CD1c-positive myeloid dendritic cell (primary cell): ENCODE data around the gene ADAMTS17.
A peak's percentile ranks its signal among the peaks of the same experiment; 100 is the strongest.
"Not testable (repeated sequence)": the region's sequence is repeated elsewhere in the genome, so short reads cannot be mapped to it uniquely, and the experiment has no call there.

ENCODE experiments used
- DNase-seq: peaks from one replicate; pipeline ENCODE4 v3.0.0-alpha.2; 2016; ENCODE audit errors: extremely low spot score

Gene ADAMTS17

DNA sequence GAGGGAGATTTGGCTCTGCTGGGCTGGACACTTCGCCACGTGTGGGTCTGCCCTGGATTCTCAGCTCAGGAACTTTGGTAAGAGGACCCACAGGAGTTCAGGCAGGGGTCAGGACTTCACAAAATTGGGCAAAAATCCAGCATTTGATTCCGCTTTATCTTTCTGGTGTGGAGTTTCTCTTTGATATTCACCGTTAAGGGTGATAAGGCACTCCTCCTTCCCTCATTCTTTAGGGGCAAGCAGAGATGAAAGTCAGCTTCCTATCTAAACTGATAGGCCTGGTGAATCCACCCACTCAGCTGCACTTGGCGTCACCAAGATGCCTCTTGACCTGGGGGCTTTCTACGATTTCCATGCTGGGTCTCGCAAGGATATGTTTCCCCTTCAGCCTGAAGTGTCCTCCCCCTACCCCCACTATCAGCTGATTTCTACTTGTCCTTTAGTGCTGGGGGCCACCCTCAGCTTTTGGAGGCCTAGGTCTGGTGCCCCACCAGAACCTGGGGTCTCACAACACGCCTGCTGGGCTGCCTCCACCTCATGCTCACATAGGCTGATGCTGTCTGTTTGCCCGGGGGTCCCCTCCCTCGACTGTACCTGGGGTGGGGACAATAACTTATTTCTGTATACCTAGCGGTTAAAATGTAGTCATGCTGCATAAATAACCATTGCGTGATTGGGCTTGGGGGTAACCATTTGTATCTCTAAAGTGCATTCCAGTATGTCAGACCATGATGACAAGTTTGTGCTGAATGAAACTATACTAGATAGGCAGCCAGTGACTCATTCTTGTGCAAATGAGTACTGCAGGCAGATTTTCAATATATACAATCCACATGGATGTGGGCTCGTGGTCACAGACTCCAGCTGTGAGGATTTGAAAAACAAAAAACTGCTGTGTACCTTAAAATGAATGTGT lies 248.3 kb downstream of the ADAMTS17 start:
- no peak for DNase-seq

DNA sequence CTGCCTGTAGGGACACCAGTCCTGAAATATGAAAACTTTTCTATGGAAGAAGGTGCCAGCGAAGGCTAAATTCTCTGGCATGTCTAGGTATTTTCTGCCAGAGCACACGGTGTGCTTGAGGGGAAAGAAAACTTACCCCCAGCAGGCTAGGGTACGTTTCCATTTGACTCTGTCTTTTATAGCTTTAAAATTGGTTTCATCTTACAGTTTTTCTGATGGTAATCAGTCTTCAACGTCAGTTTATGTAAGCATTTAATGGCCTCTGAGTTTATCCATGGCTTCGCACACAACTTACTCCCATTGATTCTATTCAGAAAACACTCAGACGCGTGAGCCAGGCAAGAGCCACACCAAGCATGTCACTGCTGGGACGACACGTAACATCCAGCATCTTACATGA lies 249.7 kb downstream of the ADAMTS17 start:
- DNase-seq, result no peak

DNA sequence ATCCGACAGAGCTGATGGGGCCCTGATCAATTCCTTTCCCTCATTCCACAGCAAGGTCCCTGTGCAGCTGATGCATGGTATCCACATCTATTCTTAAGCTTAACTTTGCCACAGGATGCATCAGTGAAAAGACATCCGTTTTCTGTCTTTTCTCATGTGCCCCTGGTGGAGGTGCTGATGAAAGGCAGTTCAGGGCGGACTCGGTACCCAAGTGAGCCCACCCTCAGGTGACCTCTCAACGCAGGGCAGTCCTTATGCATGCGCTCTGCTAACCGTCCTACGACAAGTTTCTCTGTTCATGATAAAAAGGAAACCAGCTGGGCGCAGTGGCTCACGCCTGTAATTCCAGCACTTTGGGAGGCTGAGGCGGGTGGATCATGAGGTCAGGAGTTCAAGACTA lies 251.4 kb downstream of the ADAMTS17 start:
- no peak for DNase-seq

- not testable (repeated sequence) for DNase-seq
These were observed 257.5 kb downstream of the ADAMTS17 start for GRCh38 chr15:100084042-100084821.

DNA sequence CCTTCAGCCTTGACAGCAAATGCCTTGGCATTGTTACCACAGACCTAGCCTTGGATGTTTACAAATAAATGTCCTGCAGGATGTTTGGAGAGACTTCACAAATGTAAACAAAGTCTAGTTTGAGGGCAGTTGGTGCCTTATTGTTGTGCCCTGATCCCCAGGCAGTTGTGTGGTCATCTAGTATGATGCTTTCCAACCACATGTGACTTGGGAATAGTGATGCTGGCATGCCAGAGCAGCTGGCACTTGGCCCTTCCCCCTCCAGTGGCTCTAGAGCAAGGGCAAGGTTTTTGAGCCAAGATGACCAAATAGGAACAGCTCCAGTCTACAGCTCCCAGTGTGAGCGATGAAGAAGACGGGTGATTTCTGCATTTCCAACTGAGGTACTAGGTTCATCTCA lies 258.2 kb downstream of the ADAMTS17 start:
- no peak for DNase-seq

- DNase-seq, result no peak
These were observed 258.9 kb downstream of the ADAMTS17 start for GRCh38 chr15:100082761-100083402.

GRCh38 chr15:100081454-100081853 lies 260.3 kb downstream of the ADAMTS17 start:
- DNase-seq, result no peak

DNA sequence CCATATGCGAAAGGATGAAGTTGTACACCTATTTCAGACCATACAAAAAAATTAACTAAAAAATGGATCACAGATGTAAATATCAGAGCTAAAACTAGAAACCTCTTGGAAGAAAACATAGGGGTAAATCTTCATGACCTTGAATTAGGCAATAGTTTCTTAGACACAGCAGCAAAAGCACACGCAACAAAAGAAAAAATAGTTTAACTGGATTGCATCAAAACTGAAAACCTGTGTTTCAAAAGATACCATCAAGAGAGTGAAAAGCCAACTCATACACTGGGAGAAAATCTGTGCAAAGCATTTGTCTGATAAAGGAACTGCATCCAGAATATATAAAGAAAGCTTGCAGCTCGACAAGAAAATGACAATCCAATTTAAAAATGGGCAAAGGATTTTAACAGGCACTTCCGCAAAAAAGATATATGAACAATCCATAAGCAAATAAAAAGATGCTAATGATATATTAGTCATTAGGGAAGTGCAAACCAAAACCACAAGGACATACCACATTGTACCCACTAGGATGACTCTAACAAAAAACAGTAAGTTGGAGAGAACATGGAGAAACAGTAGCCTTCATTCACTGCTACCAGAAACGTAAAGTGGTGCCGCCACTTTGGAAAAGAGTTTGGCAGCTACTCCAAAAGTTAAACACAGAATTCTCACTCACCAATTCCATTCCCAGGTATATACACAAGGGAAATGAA lies 263.1 kb downstream of the ADAMTS17 start:
- DNase-seq, result peak; percentile 3

GRCh38 chr15:100075229-100075628 lies 266.5 kb downstream of the ADAMTS17 start:
- DNase-seq, result no peak

GRCh38 chr15:100073982-100074381 lies 267.8 kb downstream of the ADAMTS17 start:
- DNase-seq, result no peak

GRCh38 chr15:100066521-100067280 lies 275.1 kb downstream of the ADAMTS17 start:
- DNase-seq, result not testable (repeated sequence)

DNA sequence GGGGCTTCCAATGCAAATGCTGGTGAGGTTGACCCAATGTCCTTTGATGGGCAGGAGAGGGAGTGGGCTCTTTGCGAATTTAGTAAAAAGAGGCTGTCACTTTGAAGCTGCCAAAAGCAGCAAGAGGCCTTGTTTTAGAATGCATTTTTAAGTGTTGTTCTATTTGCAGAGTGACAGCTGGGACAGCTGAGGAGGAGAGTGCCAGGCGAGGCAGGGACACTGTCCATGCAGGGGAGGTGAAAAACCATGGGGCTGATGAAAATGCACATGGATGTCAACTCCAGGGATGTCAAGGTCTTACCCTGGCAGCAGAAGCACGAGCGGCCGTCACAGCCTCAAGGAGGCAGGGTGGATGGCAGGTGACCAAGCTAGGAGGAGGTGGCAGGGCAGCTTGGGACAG lies 279.8 kb downstream of the ADAMTS17 start:
- DNase-seq, result no peak

- no peak for DNase-seq
These were observed 281.4 kb downstream of the ADAMTS17 start for GRCh38 chr15:100060276-100060926.

- no peak for DNase-seq
These were observed 282.3 kb downstream of the ADAMTS17 start for GRCh38 chr15:100059521-100059920.

- no peak for DNase-seq
These were observed 282.7 kb downstream of the ADAMTS17 start for GRCh38 chr15:100059094-100059493.

- DNase-seq, result no peak
These were observed 283.3 kb downstream of the ADAMTS17 start for GRCh38 chr15:100058458-100058857.

DNA sequence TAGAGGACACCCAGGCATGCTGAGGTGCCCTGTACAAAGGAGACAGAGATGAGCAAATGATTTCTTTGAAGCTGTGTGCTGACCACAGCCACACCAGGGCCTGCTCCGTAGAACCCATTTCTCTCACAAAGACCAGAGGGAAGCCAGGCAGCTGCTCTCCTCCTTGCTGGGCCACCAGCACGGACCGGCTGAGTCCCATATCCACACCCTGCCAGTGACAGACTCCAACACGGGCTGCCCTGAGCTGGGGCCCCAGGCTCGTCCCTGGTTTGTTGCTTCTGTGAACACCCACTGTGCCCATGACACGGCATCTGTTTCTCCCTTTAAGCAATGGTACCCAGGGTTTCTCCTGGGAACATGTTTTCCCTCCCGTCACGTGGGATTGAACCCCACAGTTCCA lies 284.5 kb downstream of the ADAMTS17 start:
- DNase-seq, result no peak

DNA sequence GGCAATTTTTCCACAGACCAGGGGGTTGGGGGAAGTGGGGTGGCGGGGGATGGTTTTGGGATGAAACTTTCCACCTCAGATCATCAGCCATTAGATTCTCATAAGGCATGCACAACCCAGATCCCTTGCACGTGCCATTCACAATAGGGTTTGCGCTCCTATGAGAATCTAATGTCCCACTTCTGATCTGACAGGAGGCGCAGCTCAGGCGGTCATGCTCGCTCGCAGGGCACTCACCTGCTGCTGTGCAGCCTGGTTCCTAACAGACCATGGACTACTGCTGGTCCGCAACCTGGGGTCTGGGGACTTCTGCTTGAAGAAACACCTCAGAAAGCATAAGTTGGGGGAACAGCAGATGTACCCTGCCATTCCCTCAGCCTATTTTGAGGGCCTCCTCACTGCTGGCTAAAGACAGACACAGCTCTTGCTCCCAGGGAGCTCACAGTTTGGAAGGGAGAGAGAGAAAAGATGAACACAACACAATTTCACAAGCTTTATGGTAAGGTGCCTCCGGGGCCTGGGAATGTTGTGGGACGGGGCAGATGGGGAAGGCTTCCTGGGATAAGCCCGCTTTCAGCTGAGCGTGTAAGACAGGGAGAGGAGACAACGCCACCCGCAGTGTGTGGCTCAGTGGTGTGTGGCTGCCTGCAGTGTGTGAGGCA lies 285.2 kb downstream of the ADAMTS17 start:
- no peak for DNase-seq

GRCh38 chr15:100055821-100056220 lies 286.0 kb downstream of the ADAMTS17 start:
- DNase-seq, result no peak

- DNase-seq, result no peak
These were observed 287.2 kb downstream of the ADAMTS17 start for GRCh38 chr15:100054539-100054938.
